ENCODE data around the gene HOATZ. TPM values are rescaled to one million over a fixed set of nuclear protein-coding genes. Genes with fewer than 3 reads are reported as not detected.

HOATZ gene
- total RNA-seq, 3 donors from 2014 or later, result not detected

- peak in 2 of 3 donors; percentile 37 to 86 for DNase-seq
- intact Hi-C loops (cut with DNase I, micrococcal nuclease), result loop anchor here (10.0 kb wide), 1 partner anchor 280 kb away; no protein-coding TSS in a partner anchor
- TF ChIP-seq CTCF (IDR thresholded peaks at IDR 0.05), result peak; percentile 84
These were observed 50.6 kb downstream of the HOATZ start for GRCh38 chr11:111565114-111565720.

GRCh38 chr11:111566324-111566723 is 51.7 kb downstream of the HOATZ start:
- DNase-seq, result no peak
- Histone ChIP-seq H3K9me3 (no peaks in the 10 kb centered on the region), H3K36me3 (ENCODE audit: low read depth) (no peaks in the 10 kb centered on the region), H3K4me1 (ENCODE audit: low read depth) (no peaks in the 10 kb centered on the region), H3K4me3 (no peak overlapping the region)
- ATAC-seq, result peak; percentile 11
- no peak for TF ChIP-seq CTCF (IDR thresholded peaks at IDR 0.05)
- intact Hi-C loops (cut with DNase I, micrococcal nuclease), result loop anchor here (10.0 kb wide), 1 partner anchor 278 kb away; no protein-coding TSS in a partner anchor

More at GRCh38 chr11:111565114-111565720, 50.6 kb downstream of the HOATZ start:
- Histone ChIP-seq H3K4me3 (no peak overlapping the region), H3K9me3 (no peaks in the 10 kb centered on the region), H3K4me1 (ENCODE audit: low read depth) (no peaks in the 10 kb centered on the region), H3K36me3 (ENCODE audit: low read depth) (no peaks in the 10 kb centered on the region)
- peak; percentile 65 for ATAC-seq

GRCh38 chr11:111569476-111569875 is 54.9 kb downstream of the HOATZ start:
- no peak overlapping the region for H3K4me3 ChIP-seq
- no peaks in the 10 kb centered on the region for H3K9me3 ChIP-seq
- intact Hi-C loops (cut with DNase I, micrococcal nuclease), result loop anchor here (10.0 kb wide), 1 partner anchor 275 kb away; no protein-coding TSS in a partner anchor
- H3K36me3 ChIP-seq (ENCODE audit: low read depth), result no peaks in the 10 kb centered on the region
- no peak for TF ChIP-seq CTCF (IDR thresholded peaks at IDR 0.05)
- ATAC-seq (no peak), DNase-seq (no peak)
- no peaks in the 10 kb centered on the region for H3K4me1 ChIP-seq (ENCODE audit: low read depth)

GRCh38 chr11:111570796-111571195 is 56.2 kb downstream of the HOATZ start:
- Histone ChIP-seq H3K4me3 (no peak overlapping the region), H3K4me1 (ENCODE audit: low read depth) (no peaks in the 10 kb centered on the region), H3K36me3 (ENCODE audit: low read depth) (no peaks in the 10 kb centered on the region), H3K9me3 (no peaks in the 10 kb centered on the region)
- intact Hi-C loops (cut with DNase I, micrococcal nuclease), result no loop called here
- DNase-seq, result no peak
- ATAC-seq, result no peak
- TF ChIP-seq CTCF (IDR thresholded peaks at IDR 0.05), result no peak

- intact Hi-C loops (cut with DNase I, micrococcal nuclease), result no loop called here
- no peaks in the 10 kb centered on the region for H3K9me3 ChIP-seq
- H3K4me3 ChIP-seq, result no peak overlapping the region
- no peaks in the 10 kb centered on the region for H3K4me1 ChIP-seq (ENCODE audit: low read depth)
- TF ChIP-seq CTCF (IDR thresholded peaks at IDR 0.05), result no peak
- no peaks in the 10 kb centered on the region for H3K36me3 ChIP-seq (ENCODE audit: low read depth)
- ATAC-seq (peak; percentile 32), DNase-seq (no peak)
These were observed 57.4 kb downstream of the HOATZ start for GRCh38 chr11:111571829-111572501.

Data from mucosa of descending colon (tissue), 3 donors.